Keratinocyte (primary cell): Measurements from ENCODE around the gene CORO2B. TPM values are rescaled to one million over a fixed set of nuclear protein-coding genes. Genes with fewer than 3 reads are reported as not detected.

Source experiments
- DNase-seq: peaks from one replicate; pipeline ENCODE4 v3.0.0-alpha.2; 2011; ENCODE audit warnings: low read depth, missing footprints, low spot score
- FAIRE-seq: peaks from 2 replicates; lab custom pipeline; 2011; peaks lifted over from hg19 to GRCh38; lab: Jason Lieb, UNC
- H2AFZ ChIP-seq: 2 replicates; pipeline ENCODE4 v1.6.0; 2012; ENCODE audit warnings: low read length, control low read depth, inconsistent platforms; ENCODE audit not compliant: control insufficient read depth
- H3K27ac ChIP-seq: 2 replicates; pipeline ENCODE4 v1.5.1; 2011; ENCODE audit warnings: low read length; ENCODE audit not compliant: control insufficient read depth, insufficient read depth
- H3K27me3 ChIP-seq: 3 replicates; pipeline ENCODE4 v1.6.0; 2011; ENCODE audit warnings: low read length; ENCODE audit not compliant: control insufficient read depth, insufficient read depth; ENCODE audit errors: extremely low read depth
- H3K36me3 ChIP-seq, 2 experiments: 2 replicates in 1 of 2; 3 replicates in 1 of 2; pipeline ENCODE4 v1.5.1; 2011; ENCODE audit warnings: low read length in 2 of 2, mild to moderate bottlenecking in 1 of 2; ENCODE audit not compliant: control insufficient read depth in 2 of 2, insufficient read depth in 2 of 2; ENCODE audit errors: extremely low read depth in 1 of 2
- H3K4me1 ChIP-seq: 3 replicates; pipeline ENCODE4 v1.5.1; 2011; ENCODE audit warnings: low read length; ENCODE audit not compliant: control insufficient read depth, insufficient read depth; ENCODE audit errors: extremely low read depth
- H3K4me2 ChIP-seq: 3 replicates; pipeline ENCODE4 v1.6.0; 2011; ENCODE audit warnings: low read depth, low read length; ENCODE audit not compliant: control insufficient read depth, insufficient read depth; ENCODE audit errors: extremely low read depth
- H3K4me3 ChIP-seq, 3 experiments: fragments of 200-600 bp in 1 of 3; sonication (generic) in 1 of 3; 2 replicates in 2 of 3; 3 replicates in 1 of 3; pipeline ENCODE4 v1.5.1; 2011 to 2016; ENCODE audit warnings: low read length in 3 of 3, mild to moderate bottlenecking in 3 of 3, control low read depth in 2 of 3, inconsistent platforms in 1 of 3, low read depth in 1 of 3, mixed read lengths in 1 of 3, mixed run types in 1 of 3, moderate library complexity in 1 of 3; ENCODE audit not compliant: control insufficient read depth in 2 of 3, insufficient read depth in 2 of 3; ENCODE audit errors: extremely low read depth in 1 of 3
- H3K79me2 ChIP-seq: 2 replicates; pipeline ENCODE4 v1.6.0; 2012; ENCODE audit warnings: low read length; ENCODE audit not compliant: control insufficient read depth, insufficient read depth
- H3K9ac ChIP-seq: 3 replicates; pipeline ENCODE4 v1.6.0; 2011; ENCODE audit warnings: low read length; ENCODE audit not compliant: control insufficient read depth, insufficient read depth; ENCODE audit errors: extremely low read depth
- H3K9me1 ChIP-seq: 3 replicates; pipeline ENCODE4 v1.6.0; 2011; ENCODE audit warnings: low read length; ENCODE audit not compliant: control insufficient read depth, insufficient read depth; ENCODE audit errors: extremely low read depth
- H3K9me3 ChIP-seq: 2 replicates; pipeline ENCODE4 v1.5.1; 2012; ENCODE audit warnings: low read depth, low read length; ENCODE audit not compliant: control insufficient read depth
- H4K20me1 ChIP-seq: 3 replicates; pipeline ENCODE4 v1.6.0; 2011; ENCODE audit warnings: low read length; ENCODE audit not compliant: control insufficient read depth, insufficient read depth; ENCODE audit errors: extremely low read depth
- CTCF ChIP-seq, 3 experiments: IDR thresholded peaks in 1 of 3; conservative IDR thresholded peaks in 1 of 3; optimal IDR thresholded peaks in 1 of 3; 2 replicates in 2 of 3; 3 replicates in 1 of 3; pipeline versions ENCODE3 to v1.5.1; 2011; ENCODE audit warnings: low read length in 3 of 3, mild to moderate bottlenecking in 3 of 3, moderate library complexity in 2 of 3, control low read depth in 1 of 3, inconsistent platforms in 1 of 3; ENCODE audit not compliant: insufficient read depth in 2 of 3; ENCODE audit errors: extremely low read depth in 1 of 3
- EZH2 ChIP-seq: IDR thresholded peaks from one replicate; pipeline ENCODE4 v1.6.1; 2012; ENCODE audit warnings: inconsistent platforms, mild to moderate bottlenecking, low read length, moderate library complexity
- dilution Hi-C: fragments of 300-500 bp; cut with MboI; formaldehyde crosslinking; loops from one replicate; pipeline ENCODE4 v1.7.0; 2020; ENCODE audit warnings: low sequenced_read_pairs; ENCODE audit not compliant: extremely low pct_ligation_motif_present
- polyA plus RNA-seq, 5 experiments: library from polyadenylated mRNA; depleted of rRNA in 3 of 5; stranded (reverse) in 3 of 5; stranded (forward) in 1 of 5; unstranded in 1 of 5; fragments of >200 nt; gene quantifications; 1 replicate in 1 of 5; 2 replicates in 3 of 5; 3 replicates in 1 of 5; pipeline versions ENCODE4 v1.2.1 to v1.2.3, GENCODE V29; 2011 to 2012; ENCODE audit warnings: missing spikeins in 2 of 5, low read depth in 1 of 5, low replicate concordance in 1 of 5

CORO2B gene
- polyA plus RNA-seq, 1 donor (not counting 4 experiments of a cell fraction or from before 2014, with no cell fraction given): 0.13 TPM

- dilution Hi-C loops: no loop called here
- no peaks in the 10 kb centered on the region for H3K36me3 ChIP-seq
- H3K27me3 ChIP-seq: no peaks in the 10 kb centered on the region
- no peak for FAIRE-seq
- H3K4me2 ChIP-seq: no peak overlapping the region
- no peak overlapping the region for H3K4me3 ChIP-seq
- H3K4me1 ChIP-seq: no peaks in the 10 kb centered on the region
- no peak overlapping the region for H3K9ac ChIP-seq
- DNase-seq: no peak
- TF ChIP-seq EZH2 (no peak), CTCF (optimal IDR thresholded peaks at IDR 0.05 in 1 of 3, IDR thresholded peaks at IDR 0.05 in 1 of 3, conservative IDR thresholded peaks at IDR 0.05 in 1 of 3; ENCODE audit: extremely low read depth in 1 of 3, insufficient read depth in 2 of 3, low read length in 3 of 3) (no peak)
- no peaks in the 10 kb centered on the region for H3K9me1 ChIP-seq
- H3K9me3 ChIP-seq: no peaks in the 10 kb centered on the region
- H4K20me1 ChIP-seq: no peaks in the 10 kb centered on the region
- no peak overlapping the region for H2AFZ ChIP-seq
- H3K27ac ChIP-seq: no peak overlapping the region
- no peaks in the 10 kb centered on the region for H3K79me2 ChIP-seq
Observed at GRCh38 chr15:68617777-68618176, 39.0 kb downstream of the CORO2B start.

- DNase-seq (no peak), FAIRE-seq (no peak)
- H3K4me3 ChIP-seq: no peak overlapping the region
- TF ChIP-seq CTCF (optimal IDR thresholded peaks at IDR 0.05 in 1 of 3, IDR thresholded peaks at IDR 0.05 in 1 of 3, conservative IDR thresholded peaks at IDR 0.05 in 1 of 3; ENCODE audit: extremely low read depth in 1 of 3, insufficient read depth in 2 of 3, low read length in 3 of 3) (no peak), EZH2 (no peak)
- no peak overlapping the region for H3K4me2 ChIP-seq
- H3K79me2 ChIP-seq: no peaks in the 10 kb centered on the region
- no peaks in the 10 kb centered on the region for H3K4me1 ChIP-seq
- no peak overlapping the region for H2AFZ ChIP-seq
- dilution Hi-C loops: no loop called here
- no peaks in the 10 kb centered on the region for H3K9me3 ChIP-seq
- no peaks in the 10 kb centered on the region for H4K20me1 ChIP-seq
- H3K9ac ChIP-seq: no peak overlapping the region
- no peaks in the 10 kb centered on the region for H3K36me3 ChIP-seq
- no peaks in the 10 kb centered on the region for H3K27me3 ChIP-seq
- H3K9me1 ChIP-seq: no peaks in the 10 kb centered on the region
- H3K27ac ChIP-seq: no peak overlapping the region
Observed at GRCh38 chr15:68618394-68618793, 39.6 kb downstream of the CORO2B start.
